Measurements from ENCODE around the gene SLC39A2. TPM values are rescaled to one million over a fixed set of nuclear protein-coding genes. Genes with fewer than 3 reads are reported as not detected.
"Not testable (repeated sequence)": the region's sequence is repeated elsewhere in the genome, so short reads cannot be mapped to it uniquely, and the experiment has no call there.

The SLC39A2 gene, protein sequence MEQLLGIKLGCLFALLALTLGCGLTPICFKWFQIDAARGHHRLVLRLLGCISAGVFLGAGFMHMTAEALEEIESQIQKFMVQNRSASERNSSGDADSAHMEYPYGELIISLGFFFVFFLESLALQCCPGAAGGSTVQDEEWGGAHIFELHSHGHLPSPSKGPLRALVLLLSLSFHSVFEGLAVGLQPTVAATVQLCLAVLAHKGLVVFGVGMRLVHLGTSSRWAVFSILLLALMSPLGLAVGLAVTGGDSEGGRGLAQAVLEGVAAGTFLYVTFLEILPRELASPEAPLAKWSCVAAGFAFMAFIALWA
- total RNA-seq = 0.24 and 0.39 TPM in 2 replicates

DNA sequence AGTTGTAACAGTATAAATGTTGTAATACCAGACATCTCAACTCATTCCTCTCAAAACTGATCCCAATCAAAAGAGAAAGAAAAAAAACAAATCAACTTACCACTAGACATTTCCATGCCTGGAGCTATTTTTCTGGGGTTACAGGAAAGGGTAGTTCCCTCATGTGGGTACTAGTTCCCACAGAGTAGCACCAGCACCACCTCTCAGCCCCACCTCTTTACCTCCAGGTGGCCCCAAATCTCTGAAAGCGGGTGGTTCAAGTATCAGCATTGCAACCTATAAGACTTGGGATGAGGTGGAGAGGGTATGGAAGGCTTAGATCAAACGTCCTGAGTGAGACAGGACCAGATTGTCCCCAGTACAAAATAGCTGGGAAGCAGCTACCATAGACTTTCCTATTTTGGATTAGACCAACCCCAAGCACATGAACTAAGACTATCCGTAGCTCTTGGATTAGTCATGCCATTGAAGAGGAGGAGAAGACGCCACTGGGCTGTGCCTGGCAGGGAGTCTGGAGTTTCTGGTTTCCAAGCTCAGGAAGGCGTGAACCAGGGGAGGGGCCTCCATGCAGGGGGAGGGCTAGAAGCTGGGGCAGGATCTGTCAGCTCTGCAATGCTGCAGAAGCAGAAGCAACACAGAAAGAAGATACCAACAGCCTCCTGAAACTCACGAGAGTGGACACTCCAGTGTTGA, at the start of gene SLC39A2:
Gene SLC39A2 (plus strand): TSS at position 620 of the 693 bp plus-strand sequence. CDS start 154 bp downstream, outside the sequence.
- intact Hi-C loops (cut with micrococcal nuclease) = no loop called here

DNA sequence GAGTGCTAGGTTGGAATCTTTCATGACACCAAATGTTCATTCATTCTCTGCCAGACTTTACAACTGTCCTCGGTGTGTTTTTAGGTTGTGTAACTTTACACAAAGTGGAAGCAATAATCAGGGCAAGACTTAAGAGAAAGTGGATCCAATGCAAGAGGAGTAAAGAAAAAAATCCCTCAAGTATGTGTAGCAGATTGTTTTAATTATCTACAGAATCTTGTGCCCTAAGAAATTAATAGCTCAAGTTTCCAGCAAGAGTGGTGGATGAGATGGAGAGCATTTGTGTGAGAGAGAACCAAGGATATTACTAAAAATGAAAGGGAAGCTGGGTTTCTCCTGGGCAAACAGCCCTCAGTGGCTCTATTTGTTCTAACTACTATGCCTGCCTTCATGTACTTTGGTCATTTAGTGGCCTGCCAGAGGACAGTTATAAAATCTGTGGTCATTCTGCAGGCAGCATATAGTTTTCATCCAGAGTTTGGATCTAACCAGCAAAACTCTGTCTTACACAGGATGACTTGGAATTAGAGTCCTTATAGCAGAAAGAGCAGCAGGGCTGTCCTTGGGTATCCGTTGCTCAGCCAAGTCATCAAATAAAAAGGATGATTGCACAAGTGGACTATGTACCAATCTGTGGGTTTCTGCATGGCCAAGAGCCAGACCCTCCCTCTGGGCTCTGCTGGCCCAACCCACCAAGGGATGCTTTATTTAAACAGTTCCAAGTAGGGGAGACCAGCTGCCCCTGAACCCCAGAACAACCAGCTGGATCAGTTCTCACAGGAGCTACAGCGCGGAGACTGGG, 44.2 kb upstream of the SLC39A2 start, which contains the start of gene RNASE2:
Gene RNASE2 (plus strand): TSS at position 752 of the 802 bp plus-strand sequence. CDS start 285 bp downstream, outside the sequence.
- intact Hi-C loops (cut with micrococcal nuclease) = not testable (repeated sequence)

DNA sequence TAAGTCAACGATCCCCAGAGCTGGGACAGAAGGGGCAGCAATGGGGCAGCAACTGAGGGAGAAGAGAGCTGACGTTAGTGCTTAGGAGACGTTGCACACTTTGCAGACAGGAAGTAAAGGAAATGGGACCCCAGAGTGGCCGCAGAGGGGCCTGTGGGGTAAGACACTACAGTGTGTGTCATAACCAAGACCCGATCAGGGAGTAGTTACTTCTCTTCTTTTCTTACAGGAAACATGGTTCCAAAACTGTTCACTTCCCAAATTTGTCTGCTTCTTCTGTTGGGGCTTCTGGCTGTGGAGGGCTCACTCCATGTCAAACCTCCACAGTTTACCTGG, 43.6 kb upstream of the SLC39A2 start:
- intact Hi-C loops (cut with micrococcal nuclease) = not testable (repeated sequence)

DNA sequence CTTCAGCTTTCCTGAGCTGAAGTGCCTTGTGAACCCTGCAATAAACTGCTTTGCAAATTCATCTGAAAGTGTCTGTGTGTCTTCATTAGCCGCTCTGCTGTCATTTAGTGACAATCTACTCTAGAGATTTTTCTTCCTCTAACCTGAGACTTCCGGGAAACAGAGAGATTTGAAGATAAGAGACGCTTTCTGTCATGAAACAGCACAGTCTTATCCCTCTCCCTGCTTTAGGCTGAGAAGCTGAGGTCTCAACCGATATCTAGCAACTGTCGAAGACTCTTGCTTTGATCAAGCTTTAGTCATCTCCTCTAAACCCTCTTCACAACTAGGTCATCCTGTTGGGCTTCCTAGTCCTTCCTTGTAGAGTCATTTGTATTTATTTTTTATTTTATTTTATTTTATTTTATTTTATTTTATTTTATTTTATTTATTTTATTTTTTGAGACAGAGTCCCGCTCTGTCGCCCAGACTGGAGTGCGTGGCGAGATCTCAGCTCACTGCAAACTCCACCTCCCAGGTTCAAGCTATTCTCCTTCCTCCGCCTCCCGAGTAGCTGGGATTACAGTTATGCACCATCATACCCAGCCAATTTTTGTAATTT, 42.6 kb upstream of the SLC39A2 start:
- intact Hi-C loops (cut with micrococcal nuclease) = no loop called here

DNA sequence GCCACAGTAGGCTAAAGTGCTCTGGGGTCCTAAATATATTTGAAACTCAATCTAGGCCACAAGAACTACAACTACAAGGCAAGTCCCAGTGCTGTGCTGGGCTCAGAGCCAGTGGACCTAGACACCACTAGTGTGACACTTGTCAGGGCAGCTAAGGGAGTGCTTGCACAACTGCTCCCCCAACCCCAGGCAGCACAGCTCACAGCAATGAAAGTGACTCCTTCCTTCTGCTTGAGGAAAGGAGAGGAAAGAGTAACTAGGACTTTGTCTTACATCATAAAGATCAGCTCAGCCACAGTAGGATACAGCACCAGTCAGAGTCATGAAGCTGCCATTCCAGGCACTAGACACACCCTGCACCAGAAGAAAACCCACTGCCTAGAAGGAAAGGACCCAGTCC, 40.1 kb upstream of the SLC39A2 start:
- intact Hi-C loops (cut with micrococcal nuclease) = not testable (repeated sequence)

DNA sequence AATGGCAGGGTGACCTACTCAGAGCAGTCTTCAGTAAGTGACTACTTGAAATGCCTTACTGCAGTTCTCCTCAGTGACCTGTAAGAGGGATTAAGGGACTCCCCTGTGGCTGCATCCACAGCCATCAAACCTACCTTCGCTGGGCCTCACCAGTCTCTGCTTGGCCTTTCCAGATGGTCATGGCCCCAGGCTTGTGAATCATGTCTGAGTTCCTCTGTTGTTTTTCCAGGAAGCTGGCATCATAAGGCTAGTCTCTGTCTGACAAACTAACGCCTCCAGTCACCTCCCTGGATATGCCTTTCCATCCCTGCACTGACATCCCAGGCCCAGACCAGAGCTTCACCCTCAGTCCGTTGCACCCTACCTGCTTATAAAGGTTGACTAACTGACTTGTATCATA, 29.8 kb upstream of the SLC39A2 start:
- intact Hi-C loops (cut with micrococcal nuclease) = no loop called here

DNA sequence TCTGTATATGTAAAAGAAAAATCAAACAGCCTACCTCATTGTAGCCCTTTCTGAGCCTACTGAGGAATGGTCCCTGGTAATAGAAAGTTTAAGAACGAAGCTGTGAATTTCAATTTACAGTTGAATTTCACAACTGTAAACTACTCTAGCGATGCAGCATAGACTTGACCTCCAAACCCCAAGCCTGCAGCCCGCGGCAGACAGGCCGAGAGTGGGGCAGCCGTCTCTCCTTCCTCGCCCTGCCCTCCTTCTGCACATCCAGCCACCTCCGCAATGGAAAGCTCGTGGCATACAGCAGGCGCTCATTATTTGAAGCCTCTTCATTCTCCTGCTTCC, 28.5 kb upstream of the SLC39A2 start:
- intact Hi-C loops (cut with micrococcal nuclease) = loop anchor here (5.0 kb wide), 3 partner anchors 98 to 508 kb away; partner anchors contain the start of genes PIP4P1 and RNASE4

DNA sequence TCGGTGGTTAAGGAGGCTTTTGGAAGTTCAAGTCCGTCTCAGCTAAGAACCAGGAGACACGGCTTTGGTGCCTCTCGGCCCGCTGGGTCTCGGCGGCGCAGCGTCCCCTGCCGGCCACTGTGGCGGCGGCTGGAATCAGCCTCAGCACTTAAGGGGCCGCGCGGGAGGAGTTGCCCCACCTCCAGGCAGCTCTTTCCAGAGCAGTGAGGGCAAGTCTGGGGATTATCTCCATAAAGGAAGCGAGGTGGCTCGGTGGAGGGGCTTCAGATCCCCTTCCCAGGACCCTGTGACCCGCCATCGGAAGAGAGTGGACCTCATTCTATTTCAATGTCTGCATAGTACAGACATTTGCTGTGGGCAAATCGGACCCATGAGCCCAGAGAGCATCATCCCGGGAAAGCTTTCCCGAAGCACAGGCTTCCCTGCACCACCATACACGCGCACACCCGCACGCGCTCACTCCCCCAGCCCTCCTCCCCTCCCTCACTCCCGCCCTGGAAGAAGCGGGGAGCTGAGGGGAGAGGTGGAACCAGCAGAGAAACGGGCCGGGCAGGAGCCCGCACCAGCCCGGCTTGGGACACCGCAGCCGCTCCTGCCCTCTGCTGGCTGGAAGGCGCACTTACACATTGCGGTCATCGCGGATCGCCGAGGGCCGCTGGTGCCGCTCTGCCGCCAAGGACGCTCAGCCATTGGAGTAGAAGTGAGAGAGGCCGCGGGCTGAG, 27.9 kb upstream of the SLC39A2 start:
- intact Hi-C loops (cut with micrococcal nuclease) = loop anchor here (1.0 to 5.0 kb wide), 9 partner anchors 10 to 509 kb away; partner anchors contain the start of genes METTL17, PIP4P1 and RNASE4

DNA sequence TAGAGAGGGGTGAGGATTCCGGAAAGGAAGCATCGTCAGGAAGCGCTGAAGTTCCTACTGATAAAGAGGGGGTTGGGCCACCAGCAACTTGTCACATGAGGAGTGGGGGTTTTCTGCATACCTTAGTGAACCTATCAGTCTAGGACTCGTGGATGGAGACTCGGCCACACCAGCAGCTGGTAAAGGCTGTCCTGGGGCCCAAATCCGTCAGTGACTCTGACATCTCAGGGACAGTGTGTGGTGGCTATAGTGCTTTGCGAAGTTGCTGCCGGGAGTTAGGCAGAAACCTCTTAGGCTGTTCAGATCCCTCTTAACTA, 27.4 kb upstream of the SLC39A2 start:
- intact Hi-C loops (cut with micrococcal nuclease) = loop anchor here (1.0 to 5.0 kb wide), 9 partner anchors 10 to 509 kb away; partner anchors contain the start of genes METTL17, PIP4P1 and RNASE4

DNA sequence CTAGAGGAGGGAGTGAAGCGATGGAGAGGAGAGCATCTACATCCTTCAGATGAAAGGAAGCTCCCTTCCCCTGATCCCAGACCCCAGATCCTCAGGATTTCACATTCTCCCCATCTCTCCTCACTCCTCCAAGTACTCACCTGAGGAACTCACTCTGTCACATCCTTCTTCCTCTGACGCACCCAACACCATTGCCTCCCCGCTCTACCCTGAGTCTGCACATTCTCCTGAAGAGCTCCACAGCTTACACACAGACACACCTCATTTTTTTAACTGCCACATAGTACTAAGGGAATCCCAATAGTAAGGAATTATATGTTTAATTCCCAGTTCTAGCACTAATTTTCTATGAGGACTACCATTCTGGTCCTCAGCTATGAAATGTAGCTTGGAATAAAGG, 25.6 kb upstream of the SLC39A2 start:
- intact Hi-C loops (cut with micrococcal nuclease) = loop anchor here (5.0 kb wide), 3 partner anchors 101 to 511 kb away; partner anchors contain the start of genes PIP4P1 and RNASE4

DNA sequence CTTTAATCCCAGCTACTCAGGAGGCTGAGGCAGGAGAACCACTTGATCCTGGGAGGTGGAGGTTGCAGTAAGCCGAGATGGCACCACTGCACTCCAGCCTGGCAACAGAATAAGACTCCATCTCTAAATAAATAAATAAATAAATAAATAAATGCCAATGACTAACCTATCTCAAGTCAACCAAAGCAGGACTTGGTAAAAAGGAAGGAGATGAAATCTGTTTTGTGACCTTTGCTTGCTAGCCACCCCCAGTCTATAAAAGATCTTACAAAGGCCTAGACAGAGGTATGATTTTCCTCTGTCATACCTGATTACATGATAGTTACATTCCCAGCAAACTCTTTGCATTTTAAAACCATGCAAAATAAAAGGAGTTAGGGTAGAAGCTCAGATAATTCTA, 22.8 kb upstream of the SLC39A2 start:
- intact Hi-C loops (cut with micrococcal nuclease) = no loop called here

DNA sequence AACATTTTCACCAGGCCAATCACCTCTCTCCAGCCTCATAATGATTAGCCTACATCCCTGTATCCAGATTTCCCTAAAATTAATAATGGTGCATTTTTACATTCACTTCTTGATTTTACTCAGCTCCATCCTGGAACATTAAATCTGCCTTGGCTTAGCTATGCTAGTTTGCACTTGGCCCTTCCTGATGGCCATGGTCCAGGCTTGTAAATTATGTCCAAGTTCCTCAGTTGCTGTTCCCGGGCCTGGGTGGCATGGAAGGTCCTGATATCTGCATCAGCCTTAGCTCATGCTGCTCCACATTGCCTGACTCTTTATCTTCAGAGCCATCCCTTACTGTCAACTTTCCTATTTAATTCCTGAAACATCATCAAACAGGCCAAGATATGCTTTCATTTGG, 20.4 kb upstream of the SLC39A2 start:
- intact Hi-C loops (cut with micrococcal nuclease) = no loop called here

DNA sequence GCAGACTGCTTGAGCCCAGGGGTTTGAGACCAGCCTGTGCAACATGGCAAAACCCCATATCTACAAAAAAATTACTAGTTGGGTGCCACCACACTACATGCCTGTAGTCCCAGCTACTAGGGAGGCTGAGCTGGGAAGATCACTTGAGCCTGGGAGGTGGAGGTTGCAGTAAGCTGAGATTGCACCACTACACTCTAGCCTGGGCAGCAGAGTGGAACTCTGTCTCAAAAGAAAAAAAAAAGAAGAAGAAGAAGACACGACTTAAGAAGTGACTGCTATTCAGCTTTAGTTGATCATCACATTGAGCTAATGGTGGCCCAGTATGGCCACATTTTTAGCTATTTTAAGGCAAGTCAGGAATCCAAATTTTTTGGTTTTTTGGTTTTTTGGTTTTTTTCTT, 18.2 kb upstream of the SLC39A2 start:
- intact Hi-C loops (cut with micrococcal nuclease) = loop anchor here (10.0 kb wide), 1 partner anchor 636 kb away; the partner anchor contains the start of gene PARP2

DNA sequence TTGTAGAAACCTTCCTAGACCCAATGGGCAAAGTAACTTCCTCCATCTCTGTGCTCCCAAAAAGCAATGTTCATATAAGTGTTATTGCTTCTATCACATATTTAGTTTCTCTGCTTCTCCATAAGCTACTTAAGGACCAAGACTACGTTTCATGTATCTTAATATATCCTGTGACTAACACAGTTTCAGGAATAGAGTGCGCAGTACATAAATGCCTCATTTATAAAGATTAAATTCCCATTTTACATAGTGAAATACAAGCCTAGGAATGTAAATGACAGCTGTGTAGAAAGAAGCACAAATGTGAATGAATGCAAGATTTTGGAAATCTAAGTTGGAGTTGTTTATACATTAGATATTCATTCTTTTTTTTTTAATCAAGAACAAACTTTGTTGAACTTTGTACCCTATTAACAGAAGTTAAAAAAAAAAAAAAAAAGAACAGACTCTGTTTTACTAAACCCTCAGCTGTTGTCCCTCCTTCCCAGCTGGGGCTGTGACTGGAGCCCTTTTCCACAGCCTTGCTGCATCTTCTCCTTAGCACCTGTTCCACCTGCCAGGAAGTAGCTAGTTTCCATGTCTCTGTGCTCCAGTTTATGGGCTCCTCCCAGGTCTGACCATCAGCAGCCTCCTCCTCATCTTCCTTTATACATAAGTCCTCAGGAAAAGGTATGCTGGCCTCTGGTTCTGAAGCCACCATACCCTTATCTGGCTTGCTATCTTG, 16.3 kb upstream of the SLC39A2 start:
- intact Hi-C loops (cut with micrococcal nuclease) = loop anchor here (10.0 kb wide), 1 partner anchor 638 kb away; the partner anchor contains the start of gene PARP2

DNA sequence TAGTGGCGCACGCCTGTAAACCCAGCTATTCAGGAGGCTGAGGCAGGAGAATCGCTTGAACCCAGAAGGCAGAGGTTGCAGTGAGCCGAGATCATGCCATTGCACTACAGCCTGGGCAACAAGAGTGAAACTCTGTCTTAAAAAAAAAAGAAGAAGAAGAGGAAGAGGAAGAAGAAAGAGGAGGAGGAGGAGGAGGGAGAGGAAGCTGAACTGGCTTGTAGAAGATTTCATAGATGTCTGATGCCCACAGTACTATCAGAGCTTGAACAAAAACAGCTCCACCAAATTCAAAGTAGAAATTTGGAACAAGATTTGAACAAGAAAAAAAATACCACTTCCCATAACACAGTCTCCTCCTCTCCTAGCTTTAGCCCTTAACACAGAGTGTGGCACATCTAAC, 13.4 kb upstream of the SLC39A2 start:
- intact Hi-C loops (cut with micrococcal nuclease) = loop anchor here (10.0 kb wide), 1 partner anchor 641 kb away; the partner anchor contains the start of gene PARP2

DNA sequence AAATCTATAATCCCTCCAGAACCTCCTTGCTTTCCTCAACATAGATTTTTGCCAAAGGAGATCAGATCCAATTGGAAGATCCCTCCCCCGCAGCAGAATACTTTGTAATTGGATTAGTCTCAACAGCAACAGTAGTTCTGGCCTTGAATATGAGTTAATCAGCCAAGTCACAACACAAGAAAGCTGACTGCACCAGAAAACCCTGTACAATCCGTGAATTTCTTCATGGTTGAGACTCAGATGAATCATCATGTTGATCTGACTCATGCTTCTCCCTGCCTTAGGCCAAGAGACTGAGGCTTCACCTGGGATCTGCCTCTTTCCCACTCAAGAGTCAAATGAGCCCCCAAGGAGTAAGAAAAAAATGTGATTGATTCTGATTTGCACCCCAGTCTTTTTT, 12.3 kb upstream of the SLC39A2 start:
- intact Hi-C loops (cut with micrococcal nuclease) = loop anchor here (10.0 kb wide), 1 partner anchor 642 kb away; the partner anchor contains the start of gene PARP2

DNA sequence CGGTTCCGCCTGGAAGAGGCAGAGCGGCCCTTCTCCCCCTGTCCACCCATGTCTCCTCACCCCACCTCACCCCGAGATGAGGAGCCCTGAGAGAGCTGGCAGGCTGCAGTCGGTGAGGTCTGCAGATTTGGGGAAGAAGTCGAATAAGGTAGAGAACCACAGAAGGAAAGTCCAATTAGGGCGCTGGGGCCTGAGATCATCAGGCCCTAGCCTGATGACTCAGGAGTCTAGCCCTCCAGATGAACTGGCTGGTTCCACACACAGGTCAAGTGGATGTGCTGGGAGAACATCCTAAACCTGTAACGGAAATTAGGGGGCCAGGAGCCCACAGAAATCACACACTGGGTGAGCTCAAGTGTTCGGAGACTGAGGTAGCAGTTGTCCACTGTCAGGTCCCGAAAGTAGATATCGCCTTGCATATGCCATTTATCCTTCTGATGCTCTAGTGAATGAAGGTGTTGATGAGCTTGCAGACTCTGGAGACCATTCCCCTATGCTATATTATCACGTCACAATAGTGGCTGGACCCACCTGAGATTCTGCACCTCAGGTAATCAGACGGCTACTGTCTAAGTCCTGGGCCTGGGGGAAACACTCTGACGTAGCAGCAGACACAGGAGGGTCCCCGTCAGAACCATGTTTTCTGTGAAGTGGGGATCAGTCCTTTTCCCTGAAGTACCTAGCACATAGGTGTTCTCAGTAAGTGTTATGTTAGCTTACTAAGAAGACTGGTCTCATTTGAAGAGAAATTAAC, 10.2 kb upstream of the SLC39A2 start:
- intact Hi-C loops (cut with micrococcal nuclease) = loop anchor here (1.0 to 10.0 kb wide), 3 partner anchors 18 to 644 kb away; partner anchors contain the start of gene PARP2

DNA sequence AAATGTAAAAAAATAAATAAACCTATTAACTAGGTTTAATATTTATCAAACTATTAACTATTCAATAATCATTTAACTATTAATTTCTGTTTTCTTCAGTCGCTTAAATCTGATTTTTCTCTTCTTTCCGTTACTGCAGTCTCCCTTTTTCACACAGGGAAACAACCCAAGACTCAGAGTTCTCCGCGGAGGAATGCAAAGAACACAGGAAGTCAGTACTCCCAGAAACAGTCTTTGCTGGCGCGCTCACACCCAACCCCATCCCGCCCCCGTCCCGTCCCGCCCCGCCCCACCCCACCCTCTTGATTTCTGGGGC, 9.7 kb upstream of the SLC39A2 start:
- intact Hi-C loops (cut with micrococcal nuclease) = loop anchor here (1.0 to 10.0 kb wide), 3 partner anchors 18 to 645 kb away; partner anchors contain the start of gene PARP2

All from T-helper 1 cell treated with Interleukin-12 subunit alpha and Interleukin-12 subunit beta and Interleukin-4 antibody, amounts not matched to agents 30 ng/mL and 1 ng/mL, for 36 hours (primary cell).